Hepatocyte (in vitro differentiated cells): Measurements from ENCODE around the gene GUK1. TPM values are rescaled to one million over a fixed set of nuclear protein-coding genes. Genes with fewer than 3 reads are reported as not detected.
"Not testable (repeated sequence)": the region's sequence is repeated elsewhere in the genome, so short reads cannot be mapped to it uniquely, and the experiment has no call there.

Experiments used
- DNase-seq: peaks from one replicate; pipeline ENCODE4 v3.0.0-alpha.2; 2016; ENCODE audit warnings: low spot score
- H2AFZ ChIP-seq: fragments of 200-600 bp; sonication (generic); 2 replicates; pipeline ENCODE4 v1.6.0; 2016; ENCODE audit warnings: antibody characterized with exemption, mild to moderate bottlenecking
- H3K27ac ChIP-seq: fragments of 200-600 bp; sonication (generic); 2 replicates; pipeline ENCODE4 v1.5.1; 2016; ENCODE audit warnings: mild to moderate bottlenecking
- H3K27me3 ChIP-seq: fragments of 200-600 bp; sonication (generic); 2 replicates; pipeline ENCODE4 v1.6.1; 2016
- H3K36me3 ChIP-seq: fragments of 200-600 bp; sonication (generic); replicated peaks from 2 replicates; pipeline ENCODE4 v1.5.1; 2016; ENCODE audit warnings: low read depth; ENCODE audit not compliant: insufficient read depth
- H3K4me1 ChIP-seq: fragments of 200-600 bp; sonication (generic); 2 replicates; pipeline ENCODE4 v1.5.1; 2016; ENCODE audit warnings: mild to moderate bottlenecking, moderate library complexity; ENCODE audit not compliant: insufficient read depth
- H3K4me2 ChIP-seq: fragments of 200-600 bp; sonication (generic); 2 replicates; pipeline ENCODE4 v1.6.0; 2016
- H3K4me3 ChIP-seq: fragments of 200-600 bp; sonication (generic); 2 replicates; pipeline ENCODE4 v1.5.1; 2016; ENCODE audit warnings: mild to moderate bottlenecking
- H3K79me2 ChIP-seq: fragments of 200-600 bp; sonication (generic); 2 replicates; pipeline ENCODE4 v1.6.0; 2017; ENCODE audit warnings: mild to moderate bottlenecking
- H3K9me2 ChIP-seq: fragments of 200-600 bp; sonication (generic); replicated peaks from 2 replicates; pipeline ENCODE4 v1.6.0; 2017; ENCODE audit warnings: mild to moderate bottlenecking; ENCODE audit not compliant: insufficient read depth
- H3K9me3 ChIP-seq: fragments of 200-600 bp; sonication (generic); 2 replicates; pipeline ENCODE4 v1.5.1; 2016; ENCODE audit warnings: low read depth, mild to moderate bottlenecking
- H4K20me1 ChIP-seq: fragments of 200-600 bp; sonication (generic); 2 replicates; pipeline ENCODE4 v1.6.0; 2016; ENCODE audit warnings: mild to moderate bottlenecking; ENCODE audit not compliant: insufficient read depth, poor library complexity, severe bottlenecking
- CTCF ChIP-seq: fragments of 200-600 bp; sonication (generic); IDR thresholded peaks from 2 replicates; pipeline ENCODE4 v1.5.1; 2016; ENCODE audit warnings: antibody characterized with exemption, mild to moderate bottlenecking; ENCODE audit not compliant: poor library complexity
- EZH2 ChIP-seq: fragments of 200-600 bp; sonication (generic); IDR thresholded peaks from 2 replicates; pipeline ENCODE4 v1.6.1; 2016; ENCODE audit warnings: antibody characterized with exemption, mild to moderate bottlenecking, borderline replicate concordance
- EZH2phosphoT487 ChIP-seq: fragments of 200-600 bp; sonication (generic); IDR thresholded peaks from one replicate; pipeline ENCODE4 v1.6.1; 2018; ENCODE audit warnings: antibody characterized with exemption, mild to moderate bottlenecking, low read depth, moderate library complexity; ENCODE audit not compliant: unreplicated experiment, severe bottlenecking
- WGBS: methylation state at CpG from one replicate; pipeline ENCODE4 v1.1.6; 2016; ENCODE audit warnings: low lambda C conversion rate; ENCODE audit errors: missing lambda C conversion rate; 5-methylcytosine and 5-hydroxymethylcytosine counted together
- polyA plus RNA-seq: library from polyadenylated mRNA; unstranded; fragments of >200 nt; fragmentation: Nextera tagmentation; extraction: Ambion mirVana; gene quantifications from 2 replicates; pipeline ENCODE4 v1.2.1, GENCODE V29; 2016
- total RNA-seq: library from RNA; depleted of rRNA; stranded (reverse); fragments of >200 nt; gene quantifications from 2 replicates; pipeline ENCODE4 v1.2.3, GENCODE V29; 2014

The GUK1 gene
- total and polyA plus RNA-seq, 2 experiments from 2014 or later, result 158 to 368 TPM

GRCh38 chr1:228109962-228110488 is 30.1 kb upstream of the GUK1 start:
- Histone ChIP-seq H3K9me3 (no peaks in the 10 kb centered on the region), H3K4me3 (peak overlapping the region; percentile 63), H4K20me1 (no peaks in the 10 kb centered on the region), H2AFZ (peak overlapping the region; percentile 55), H3K27ac (peak overlapping the region; percentile 93), H3K4me1 (peaks cover 12% of the 10 kb centered on the region), H3K79me2 (peaks cover 13% of the 10 kb centered on the region), H3K9me2 (no peaks in the 10 kb centered on the region), H3K4me2 (peak overlapping the region; percentile 80), H3K36me3 (no peaks in the 10 kb centered on the region), H3K27me3 (no peaks in the 10 kb centered on the region)
- WGBS, result 25% methylated on average over 13 of the region's 15 CpGs
- TF ChIP-seq EZH2phosphoT487 (no peak), CTCF (no peak), EZH2 (no peak)
- peak; percentile 71 for DNase-seq

GRCh38 chr1:228110556-228110955 is 29.5 kb upstream of the GUK1 start:
- H2AFZ ChIP-seq, result peak overlapping the region; percentile 55
- peak overlapping the region; percentile 93 for H3K27ac ChIP-seq
- H3K9me2 ChIP-seq, result no peaks in the 10 kb centered on the region
- peaks cover 12% of the 10 kb centered on the region for H3K4me1 ChIP-seq
- H3K79me2 ChIP-seq, result peaks cover 13% of the 10 kb centered on the region
- no peaks in the 10 kb centered on the region for H3K27me3 ChIP-seq
- DNase-seq, result no peak
- no peaks in the 10 kb centered on the region for H4K20me1 ChIP-seq
- H3K9me3 ChIP-seq, result no peaks in the 10 kb centered on the region
- H3K4me3 ChIP-seq, result no peak overlapping the region
- 78% methylated on average over 7 of the region's 7 CpGs for WGBS
- H3K4me2 ChIP-seq, result peak overlapping the region; percentile 80
- H3K36me3 ChIP-seq, result no peaks in the 10 kb centered on the region
- TF ChIP-seq EZH2, result no peak
- TF ChIP-seq CTCF, result no peak
- TF ChIP-seq EZH2phosphoT487, result no peak

- not testable (repeated sequence) for H3K4me2 ChIP-seq, H3K36me3 ChIP-seq, H4K20me1 ChIP-seq, H3K9me3 ChIP-seq, DNase-seq, H2AFZ ChIP-seq, H3K27me3 ChIP-seq, H3K9me2 ChIP-seq, H3K4me3 ChIP-seq
- H3K4me1 ChIP-seq, result peaks cover 12% of the 10 kb centered on the region
- peak overlapping the region; percentile 93 for H3K27ac ChIP-seq
- H3K79me2 ChIP-seq, result peaks cover 13% of the 10 kb centered on the region
- WGBS, result 84% methylated on average over 6 of the region's 6 CpGs
Measured at GRCh38 chr1:228111315-228111714, 28.8 kb upstream of the GUK1 start.

- no peak overlapping the region for H3K4me3 ChIP-seq
- WGBS, result 95% methylated on average over 7 of the region's 7 CpGs
Measured at GRCh38 chr1:228112167-228112566, 27.9 kb upstream of the GUK1 start.

More at GRCh38 chr1:228112167-228112566, 27.9 kb upstream of the GUK1 start:
- no peaks in the 10 kb centered on the region for H3K9me2 ChIP-seq
- H2AFZ ChIP-seq, result no peak overlapping the region
- DNase-seq, result no peak
- H3K36me3 ChIP-seq, result no peaks in the 10 kb centered on the region
- no peak overlapping the region for H3K27ac ChIP-seq
- H3K9me3 ChIP-seq, result no peaks in the 10 kb centered on the region
- H4K20me1 ChIP-seq, result no peaks in the 10 kb centered on the region
- no peak overlapping the region for H3K4me2 ChIP-seq
- H3K27me3 ChIP-seq, result no peaks in the 10 kb centered on the region
- peaks cover 13% of the 10 kb centered on the region for H3K79me2 ChIP-seq
- no peak for TF ChIP-seq EZH2phosphoT487
- TF ChIP-seq CTCF, result no peak
- TF ChIP-seq EZH2, result no peak
- peaks cover 12% of the 10 kb centered on the region for H3K4me1 ChIP-seq
